ENCODE results near the gene NAV2. TPM values are rescaled to one million over a fixed set of nuclear protein-coding genes. Genes with fewer than 3 reads are reported as not detected.
A peak's percentile ranks its signal among the peaks of the same experiment; 100 is the strongest.

Gene NAV2
- total RNA-seq, 1 experiment from 2014 or later = 46.3 TPM

- peaks cover 14 to 15% of the 10 kb centered on the region in 2 experiments for H3K4me1 Mint-ChIP-seq
- Histone ChIP-seq H3K4me1 (ENCODE audit: insufficient read depth, low read length) (no peaks in the 10 kb centered on the region), H2BK120ac (ENCODE audit: low read depth, low read length, poor library complexity, severe bottlenecking) (no peak overlapping the region), H3T11ph (ENCODE audit: low read length) (no peak overlapping the region), H3K9ac (ENCODE audit: extremely low read depth, insufficient read length, low read length) (peak overlapping the region; percentile 9), H3K18ac (ENCODE audit: insufficient read length, low read depth, low read length) (peak overlapping the region; percentile 61), H3K27ac (ENCODE audit: insufficient read length, low read depth, low read length) (no peak overlapping the region), H3K23me2 (ENCODE audit: insufficient read length, low read depth, low read length, poor library complexity, severe bottlenecking) (peaks cover 7% of the 10 kb centered on the region), H3K14ac (ENCODE audit: insufficient read depth, low read length) (peak overlapping the region; percentile 33; the same call in 1 of the 2 replicates), H2AK5ac (ENCODE audit: insufficient read length, low read length) (no peak overlapping the region), H3K79me1 (ENCODE audit: insufficient read depth, low read depth, low read length, poor library complexity, severe bottlenecking) (no peaks in the 10 kb centered on the region), H2BK20ac (ENCODE audit: low read depth, low read length, poor library complexity, severe bottlenecking) (no peak overlapping the region), H3K27me3 (ENCODE audit: insufficient read depth, low read length) (peaks cover 8% of the 10 kb centered on the region; the same call in 1 of the 2 replicates), H3K56ac (ENCODE audit: insufficient read length, low read depth, low read length) (no peak overlapping the region), H4K91ac (ENCODE audit: insufficient read length, low read depth, low read length) (no peak overlapping the region), H2AFZ (ENCODE audit: low read length) (peak overlapping the region; percentile 49), H3K4ac (ENCODE audit: low read depth, low read length) (no peak overlapping the region), H3K4me2 (ENCODE audit: insufficient read depth, insufficient read length, low read length) (peak overlapping the region; percentile 63), H3K9me3 (ENCODE audit: control insufficient read depth, low read depth, low read length) (no peaks in the 10 kb centered on the region), H4K5ac (ENCODE audit: insufficient read length, low read depth, low read length) (no peak overlapping the region), H3K23ac (ENCODE audit: insufficient read length, low read depth, low read length) (no peak overlapping the region), H3K79me2 (ENCODE audit: insufficient read depth, low read length) (no peaks in the 10 kb centered on the region), H2BK12ac (ENCODE audit: insufficient read length, low read depth, low read length) (no peak overlapping the region), H2BK15ac (ENCODE audit: low read depth, low read length) (no peak overlapping the region), H2BK5ac (ENCODE audit: insufficient read length, low read length) (no peak overlapping the region), H4K20me1 (ENCODE audit: control insufficient read depth, insufficient read depth, insufficient read length) (no peaks in the 10 kb centered on the region), H4K8ac (replicated peaks; ENCODE audit: insufficient read length, low read depth, low read length) (no peak overlapping the region)
- no CpG with 5 or more reads among the region's 51 CpGs for WGBS (ENCODE audit: extremely low coverage, insufficient read length, low lambda C conversion rate)
- peak; percentile 91 for TF ChIP-seq CTCF (conservative IDR thresholded peaks at IDR 0.05)
- peak overlapping the region; percentile 58 to 64; a peak in 4 of 5 replicates for H3K4me3 Mint-ChIP-seq
- H3K27me3 Mint-ChIP-seq (ENCODE audit: low read depth) = peaks cover 42% of the 10 kb centered on the region
- no peak overlapping the region for H3K27ac Mint-ChIP-seq
- H3K36me3 Mint-ChIP-seq (ENCODE audit: insufficient read depth in 1 of 3, low read depth in 3 of 3) = no peaks in the 10 kb centered on the region
- H3K9me3 Mint-ChIP-seq = no peaks in the 10 kb centered on the region
- peak; percentile 80 for DNase-seq
Measured at GRCh38 chr11:20131788-20132666, 419.4 kb downstream of the NAV2 start.
